GM21360 (cell line): ENCODE results near the gene SPA17.
A peak's percentile ranks its signal among the peaks of the same experiment; 100 is the strongest.

Source experiments
- ATAC-seq: cut with Tn5 transposase; IDR thresholded peaks from one replicate; pipeline ENCODE4 v1.9.1; 2021; ENCODE audit warnings: mild to moderate bottlenecking, moderate library complexity; ENCODE audit not compliant: unreplicated experiment

SPA17 gene

DNA sequence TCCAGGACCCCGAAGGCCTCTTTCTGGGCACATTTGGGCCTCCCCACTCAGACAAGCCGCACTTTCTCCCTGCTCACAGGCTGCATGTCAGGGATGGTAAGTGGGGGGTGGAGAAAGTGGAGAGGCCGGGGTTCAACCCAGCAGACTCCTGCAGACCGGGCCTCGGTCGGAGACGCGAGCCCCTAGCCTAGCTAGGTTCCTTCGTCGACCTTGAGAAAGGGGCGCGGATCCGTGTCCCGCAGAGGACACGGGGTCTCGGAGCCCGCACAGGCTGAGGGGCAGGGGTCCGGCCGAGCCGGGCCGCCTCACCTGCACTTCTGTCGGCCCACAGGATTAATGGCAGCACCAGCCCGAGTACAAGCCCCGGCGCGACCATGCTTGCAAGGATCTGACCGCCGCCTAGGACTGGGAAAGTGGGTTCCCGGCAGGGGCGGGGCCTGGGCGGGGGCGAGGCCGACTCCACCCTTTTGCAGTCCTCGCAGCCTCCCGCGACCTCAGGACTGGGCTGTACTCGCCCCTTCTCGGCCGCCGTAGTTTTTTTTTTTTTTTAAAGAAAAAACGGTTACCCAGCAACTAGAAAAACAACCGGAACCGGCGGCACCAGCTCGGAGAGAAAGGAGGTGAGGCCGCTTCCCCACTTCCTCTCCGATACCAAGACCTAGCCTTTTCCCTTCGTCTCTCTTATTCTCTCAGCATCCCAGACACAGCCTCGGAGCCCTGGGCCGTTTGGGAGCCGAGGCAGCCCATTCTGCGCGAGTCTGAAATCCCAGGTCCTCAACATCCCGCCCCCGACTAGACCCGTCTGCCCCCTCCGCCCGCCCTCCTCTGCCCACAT, at the start of gene SPA17, which contains the start of gene SIAE:
Gene SPA17, plus strand, starts transcription at position 572 of the 835 bp plus-strand sequence. CDS start 1,361 bp downstream, outside the sequence.
Gene SIAE, minus strand, starts transcription at position 407 of the 835 bp plus-strand sequence. Its CDS starts 31 bp downstream, at position 376.
- peak; percentile 82 for ATAC-seq

DNA sequence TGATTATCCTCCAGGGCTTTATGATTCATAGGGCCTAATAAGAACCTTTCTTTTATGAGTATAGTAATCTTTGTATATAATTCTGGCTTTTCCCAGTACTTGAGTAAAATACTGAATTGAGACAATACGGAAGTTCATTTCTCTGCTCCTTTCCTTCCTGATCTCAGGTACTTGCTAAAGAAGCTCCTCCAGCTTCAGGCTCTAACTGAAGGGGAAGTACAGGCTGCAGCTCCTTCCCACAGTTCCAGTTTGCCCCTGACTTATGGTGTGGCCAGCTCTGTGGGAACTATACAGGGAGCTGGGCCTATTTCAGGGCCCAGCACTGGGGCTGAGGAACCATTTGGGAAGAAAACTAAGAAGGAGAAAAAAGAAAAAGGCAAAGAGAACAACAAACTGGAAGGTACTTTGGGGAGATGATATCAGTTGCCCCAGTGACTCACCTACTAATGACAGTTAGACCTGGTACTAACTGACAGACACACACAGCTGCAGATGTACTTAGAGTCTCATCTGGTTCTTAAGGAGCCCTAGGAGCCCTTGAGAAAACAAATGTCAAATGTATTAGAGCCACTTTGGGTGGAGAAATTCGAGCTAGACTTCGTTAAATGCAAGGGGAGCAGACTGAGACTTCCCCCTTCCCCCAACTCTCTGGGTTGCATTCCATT, 48.1 kb upstream of the SPA17 start:
- no peak for ATAC-seq

- no peak for ATAC-seq
These were observed 46.2 kb upstream of the SPA17 start for GRCh38 chr11:124627546-124627945.

DNA sequence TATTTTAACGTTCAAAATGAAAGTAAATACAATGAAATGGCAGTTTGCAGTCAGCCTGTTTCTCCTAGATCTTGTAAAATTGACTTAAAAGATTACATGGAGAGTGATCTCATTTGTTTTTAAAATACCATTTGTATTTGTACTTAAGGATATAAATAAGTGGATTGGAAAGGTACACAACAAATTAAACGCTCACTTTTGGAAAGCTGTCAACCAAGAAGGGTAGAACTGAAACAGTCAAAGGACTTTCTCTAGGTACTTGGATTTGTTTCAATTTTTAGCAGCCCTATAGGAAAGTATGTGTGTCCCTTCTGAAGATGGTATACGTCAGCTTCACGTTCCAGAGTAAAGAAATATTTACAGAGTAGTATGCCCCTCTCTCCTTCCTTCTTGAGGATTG, 43.7 kb upstream of the SPA17 start:
- ATAC-seq: no peak

GRCh38 chr11:124633355-124633754, 40.3 kb upstream of the SPA17 start:
- ATAC-seq: no peak

- ATAC-seq: no peak
These were observed 37.8 kb upstream of the SPA17 start for GRCh38 chr11:124635932-124636331.

- ATAC-seq: no peak
These were observed 35.2 kb upstream of the SPA17 start for GRCh38 chr11:124638500-124638899.

DNA sequence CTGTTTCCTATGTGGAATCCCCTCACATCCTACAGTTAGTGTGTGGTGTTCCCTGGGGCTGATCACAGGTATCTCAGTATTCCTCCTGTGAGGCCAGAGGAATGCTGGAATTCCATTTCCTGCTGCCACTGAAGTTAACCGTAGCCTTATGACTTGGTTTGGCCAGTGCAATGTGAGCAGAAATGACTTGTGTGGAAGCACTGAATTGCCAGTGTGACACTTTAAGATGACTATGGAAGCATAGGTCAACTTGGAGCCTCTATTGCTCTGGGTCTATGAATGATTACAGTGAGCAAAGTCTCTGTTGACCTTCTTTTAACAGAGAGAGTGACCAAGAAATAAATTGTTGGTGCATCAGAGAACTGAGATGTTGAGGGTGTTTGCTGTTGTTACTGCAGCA, 34.5 kb upstream of the SPA17 start:
- ATAC-seq: no peak

GRCh38 chr11:124640666-124641065, 33.0 kb upstream of the SPA17 start:
- no peak for ATAC-seq

GRCh38 chr11:124642628-124643027, 31.1 kb upstream of the SPA17 start:
- no peak for ATAC-seq

GRCh38 chr11:124643042-124643604, 30.6 kb upstream of the SPA17 start:
- ATAC-seq: no peak

DNA sequence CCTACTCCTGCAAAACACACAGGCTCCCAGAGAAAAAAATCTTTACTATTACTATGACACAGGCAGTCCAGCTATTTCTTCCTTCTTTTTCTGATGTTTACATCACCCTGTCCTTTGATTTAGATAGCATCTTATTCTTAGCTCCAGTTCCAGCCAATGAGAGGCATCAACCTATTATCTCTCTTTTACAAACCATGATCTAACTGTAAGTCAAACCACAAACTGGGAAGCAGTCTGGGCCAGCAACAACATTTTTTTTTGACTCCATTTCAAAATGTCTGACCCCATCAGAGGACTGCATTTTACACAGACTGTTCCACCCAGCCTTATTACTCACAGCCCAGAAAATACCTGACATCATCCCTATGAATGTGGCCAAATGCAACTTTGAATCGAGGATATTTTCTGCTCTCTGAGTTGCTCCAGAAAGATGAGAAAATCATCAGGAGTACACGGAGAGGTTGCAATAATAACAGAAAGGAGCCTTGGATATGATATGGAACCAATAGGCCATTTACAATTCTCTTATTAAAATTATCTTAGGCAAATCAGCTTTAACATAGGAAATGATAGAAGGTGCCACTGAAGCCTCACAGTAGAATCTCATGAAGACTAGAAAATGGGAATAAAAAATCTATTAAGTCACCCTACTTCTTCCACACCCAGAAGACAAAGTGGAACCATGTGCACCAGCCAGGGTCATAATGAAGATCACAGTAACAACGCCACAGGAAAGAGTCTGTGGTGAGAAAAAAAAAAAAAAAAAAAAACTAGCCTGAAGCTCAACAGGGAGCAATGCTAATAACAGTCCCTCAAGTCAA, 29.9 kb upstream of the SPA17 start:
- no peak for ATAC-seq

DNA sequence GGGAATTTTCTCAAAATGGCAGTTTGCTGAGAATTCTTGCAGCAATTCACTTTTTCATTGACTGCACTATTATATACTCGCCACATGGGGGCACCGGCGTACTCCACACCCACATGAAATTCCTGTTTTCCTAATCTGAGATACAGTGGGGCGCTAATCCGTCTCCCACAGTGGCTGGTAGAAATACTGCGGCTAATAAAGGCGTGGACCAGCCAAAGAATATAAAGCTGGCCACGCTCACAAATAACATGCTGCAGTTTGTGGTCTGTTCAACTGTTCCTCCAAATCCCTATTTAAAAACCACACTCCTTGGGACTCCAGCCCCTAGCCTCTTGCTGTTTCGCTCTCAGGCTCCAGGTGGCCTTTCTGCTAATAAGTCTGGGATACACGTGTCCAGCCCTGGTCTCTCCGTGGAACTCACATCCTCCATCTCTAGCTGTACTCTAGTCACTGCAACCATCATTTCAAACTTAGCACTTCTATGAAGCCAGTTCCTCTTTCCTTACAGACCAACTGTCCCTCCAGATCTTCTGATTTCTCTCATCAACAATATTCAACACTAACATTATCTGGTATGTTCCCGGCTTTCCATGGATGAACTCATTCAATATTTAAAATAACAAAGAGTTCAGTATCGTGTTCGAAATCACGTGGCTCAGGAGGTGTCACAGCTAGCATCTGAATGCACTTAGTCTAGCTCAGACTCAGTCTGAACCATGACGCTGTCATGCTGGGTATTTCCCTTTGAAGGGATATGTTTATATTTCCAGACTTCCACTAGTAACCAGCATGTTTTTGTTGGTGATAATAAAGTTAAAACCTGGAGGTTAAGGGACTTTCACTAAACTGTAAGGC, 29.1 kb upstream of the SPA17 start:
- ATAC-seq: peak; percentile 53

GRCh38 chr11:124646148-124646547, 27.6 kb upstream of the SPA17 start:
- no peak for ATAC-seq

DNA sequence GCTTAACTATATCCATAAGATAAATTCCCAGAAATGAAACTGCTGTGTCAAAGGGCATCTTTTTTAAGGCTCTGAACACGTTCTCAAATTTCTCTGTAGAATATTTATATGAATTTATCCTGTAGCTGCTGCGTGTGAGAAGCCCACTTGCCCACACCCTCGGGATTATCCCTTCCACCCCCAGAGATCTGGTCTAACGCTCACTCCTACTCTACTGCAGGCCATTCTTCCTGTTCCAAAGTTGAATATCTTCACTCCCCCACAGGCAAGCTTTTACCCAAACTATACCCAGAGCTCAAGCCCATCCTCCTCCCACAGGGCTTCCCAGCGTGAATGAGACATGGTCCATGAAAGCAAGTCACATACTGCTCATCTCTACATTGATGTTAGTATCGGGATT, 25.1 kb upstream of the SPA17 start:
- no peak for ATAC-seq

- no peak for ATAC-seq
These were observed 16.7 kb upstream of the SPA17 start for GRCh38 chr11:124656774-124657630.

GRCh38 chr11:124657904-124658303, 15.8 kb upstream of the SPA17 start:
- ATAC-seq: no peak

- ATAC-seq: no peak
These were observed 15.2 kb upstream of the SPA17 start for GRCh38 chr11:124658501-124658900.

- no peak for ATAC-seq
These were observed 14.7 kb upstream of the SPA17 start for GRCh38 chr11:124658986-124659385.
